ENCODE data around the gene MOGAT2. TPM values are rescaled to one million over a fixed set of nuclear protein-coding genes. Genes with fewer than 3 reads are reported as not detected.

MOGAT2 gene
- total RNA-seq, 4 donors from 2014 or later: 0.57 TPM; not detected in 3

GRCh38 chr11:75679566-75679965 lies 38.1 kb upstream of the MOGAT2 start:
- TF ChIP-seq CTCF (IDR thresholded peaks at IDR 0.05; ENCODE audit: low read depth): no peak

GRCh38 chr11:75689863-75690609 lies 27.6 kb upstream of the MOGAT2 start:
- TF ChIP-seq CTCF (IDR thresholded peaks at IDR 0.05; ENCODE audit: low read depth): no peak

- no peak for TF ChIP-seq CTCF (IDR thresholded peaks at IDR 0.05; ENCODE audit: low read depth)
Observed at GRCh38 chr11:75691804-75692203, 25.8 kb upstream of the MOGAT2 start.

GRCh38 chr11:75697906-75698581 lies 19.6 kb upstream of the MOGAT2 start:
- TF ChIP-seq CTCF (IDR thresholded peaks at IDR 0.05; ENCODE audit: low read depth): no peak

GRCh38 chr11:75700940-75701339 lies 16.7 kb upstream of the MOGAT2 start:
- TF ChIP-seq CTCF (IDR thresholded peaks at IDR 0.05; ENCODE audit: low read depth): no peak

GRCh38 chr11:75703695-75704237 lies 13.9 kb upstream of the MOGAT2 start:
- TF ChIP-seq CTCF (IDR thresholded peaks at IDR 0.05; ENCODE audit: low read depth): no peak

- TF ChIP-seq CTCF (IDR thresholded peaks at IDR 0.05; ENCODE audit: low read depth): no peak
Observed at GRCh38 chr11:75705541-75705940, 12.1 kb upstream of the MOGAT2 start.
